GM13977 (cell line): ENCODE data around the gene CASP8.

Experiments used
- DNase-seq: peaks from one replicate; pipeline ENCODE4 v3.0.0; 2012; ENCODE audit warnings: low spot score
- in situ Hi-C: fragments of 300-500 bp; cut with MboI; formaldehyde crosslinking; loops from one replicate; pipeline ENCODE4 v1.12.0; 2022; ENCODE audit warnings: low sequenced_read_pairs, low pct_unique_long_range_greater_than_20kb, mixed read lengths, inconsistent platforms; ENCODE audit not compliant: unreplicated experiment
- TF ChIP-seq, protein P1 (sequence below): IDR thresholded peaks from 2 replicates; pipeline ENCODE4 v1.5.1; 2012; ENCODE audit warnings: mild to moderate bottlenecking, control low read depth; ENCODE audit not compliant: insufficient read depth; ENCODE audit errors: extremely low read depth, missing control alignments

CASP8 gene

GRCh38 chr2:201261906-201262305 lies 1.6 kb downstream of the CASP8 start:
- DNase-seq, result no peak
- in situ Hi-C loops, result no loop called here
- TF ChIP-seq, protein P1, sequence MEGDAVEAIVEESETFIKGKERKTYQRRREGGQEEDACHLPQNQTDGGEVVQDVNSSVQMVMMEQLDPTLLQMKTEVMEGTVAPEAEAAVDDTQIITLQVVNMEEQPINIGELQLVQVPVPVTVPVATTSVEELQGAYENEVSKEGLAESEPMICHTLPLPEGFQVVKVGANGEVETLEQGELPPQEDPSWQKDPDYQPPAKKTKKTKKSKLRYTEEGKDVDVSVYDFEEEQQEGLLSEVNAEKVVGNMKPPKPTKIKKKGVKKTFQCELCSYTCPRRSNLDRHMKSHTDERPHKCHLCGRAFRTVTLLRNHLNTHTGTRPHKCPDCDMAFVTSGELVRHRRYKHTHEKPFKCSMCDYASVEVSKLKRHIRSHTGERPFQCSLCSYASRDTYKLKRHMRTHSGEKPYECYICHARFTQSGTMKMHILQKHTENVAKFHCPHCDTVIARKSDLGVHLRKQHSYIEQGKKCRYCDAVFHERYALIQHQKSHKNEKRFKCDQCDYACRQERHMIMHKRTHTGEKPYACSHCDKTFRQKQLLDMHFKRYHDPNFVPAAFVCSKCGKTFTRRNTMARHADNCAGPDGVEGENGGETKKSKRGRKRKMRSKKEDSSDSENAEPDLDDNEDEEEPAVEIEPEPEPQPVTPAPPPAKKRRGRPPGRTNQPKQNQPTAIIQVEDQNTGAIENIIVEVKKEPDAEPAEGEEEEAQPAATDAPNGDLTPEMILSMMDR, result no peak

DNA sequence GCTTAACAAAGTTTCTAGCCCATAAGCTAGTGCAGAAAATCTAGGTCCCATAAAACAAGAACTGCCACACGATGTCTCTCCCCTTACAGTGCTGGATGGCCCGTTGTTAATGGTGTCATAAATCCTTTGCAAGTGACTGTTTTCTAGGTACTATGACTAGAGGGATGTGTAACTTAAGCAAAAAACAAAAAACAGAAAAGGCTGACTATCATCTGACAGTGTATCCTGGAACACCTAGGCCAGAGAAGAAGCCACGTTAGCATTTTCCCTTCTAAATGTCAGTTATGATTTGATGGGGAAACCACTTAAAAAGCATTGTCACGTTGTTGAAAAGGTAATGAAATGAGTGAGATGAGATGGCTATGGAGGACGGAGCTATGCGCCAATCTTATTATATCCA lies 2.4 kb downstream of the CASP8 start:
- no peak for DNase-seq
- TF ChIP-seq, protein P1, result no peak
- in situ Hi-C loops, result no loop called here

DNA sequence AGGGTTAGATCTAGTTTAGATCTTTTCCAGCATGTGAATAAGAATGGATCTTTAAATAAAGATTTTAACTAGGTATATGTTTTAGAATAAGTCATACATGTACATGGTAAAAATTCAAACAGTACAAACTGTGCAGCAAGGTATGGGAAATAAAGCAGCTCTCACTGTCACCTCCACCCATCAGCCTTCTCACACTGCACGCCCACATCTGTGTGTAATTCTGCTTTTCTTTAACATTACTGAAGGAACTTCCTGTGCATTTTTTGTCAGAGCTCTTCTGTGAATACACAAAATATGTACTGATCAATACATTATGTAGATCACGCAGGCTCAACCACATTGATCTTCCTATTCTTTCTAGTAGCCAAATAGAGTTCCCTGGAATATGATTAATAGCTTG lies 3.4 kb downstream of the CASP8 start:
- in situ Hi-C loops, result no loop called here
- TF ChIP-seq, protein P1, result no peak
- DNase-seq, result no peak

- DNase-seq, result no peak
- TF ChIP-seq, protein P1, result no peak
- in situ Hi-C loops, result no loop called here
Measured at GRCh38 chr2:201264472-201265173, 4.3 kb downstream of the CASP8 start.

- TF ChIP-seq, protein P1, result no peak
- DNase-seq, result no peak
- in situ Hi-C loops, result no loop called here
Measured at GRCh38 chr2:201266629-201267028, 6.3 kb downstream of the CASP8 start.

GRCh38 chr2:201267278-201268030 lies 7.1 kb downstream of the CASP8 start:
- DNase-seq, result no peak
- in situ Hi-C loops, result no loop called here
- TF ChIP-seq, protein P1, result no peak
